Activated CD4-positive, CD25-positive, alpha-beta regulatory T cell treated with anti-CD3 and anti-CD28 coated beads, Interleukin-2, amount 50 U/mL, for 72 hours (primary cell): Measurements from ENCODE around the gene GALNT16.
"Not testable (repeated sequence)": the region's sequence is repeated elsewhere in the genome, so short reads cannot be mapped to it uniquely, and the experiment has no call there.

Experiments
- DNase-seq: peaks from one replicate; pipeline ENCODE4 v3.0.0; 2021

Gene GALNT16

GRCh38 chr14:69370061-69370460 lies 110.1 kb downstream of the GALNT16 start:
- DNase-seq: no peak

- DNase-seq: no peak
Measured at GRCh38 chr14:69372146-69372545, 112.2 kb downstream of the GALNT16 start.

- DNase-seq: no peak
Measured at GRCh38 chr14:69373104-69373503, 113.1 kb downstream of the GALNT16 start.

- no peak for DNase-seq
Measured at GRCh38 chr14:69374235-69374634, 114.3 kb downstream of the GALNT16 start.

GRCh38 chr14:69375182-69375581 lies 115.2 kb downstream of the GALNT16 start:
- no peak for DNase-seq

GRCh38 chr14:69375722-69376121 lies 115.8 kb downstream of the GALNT16 start:
- no peak for DNase-seq

- no peak for DNase-seq
Measured at GRCh38 chr14:69376439-69376838, 116.5 kb downstream of the GALNT16 start.

- no peak for DNase-seq
Measured at GRCh38 chr14:69378274-69378673, 118.3 kb downstream of the GALNT16 start.

- no peak for DNase-seq
Measured at GRCh38 chr14:69387311-69387710, 127.4 kb downstream of the GALNT16 start.

- DNase-seq: not testable (repeated sequence)
Measured at GRCh38 chr14:69391400-69391799, 131.4 kb downstream of the GALNT16 start.

GRCh38 chr14:69392481-69392880 lies 132.5 kb downstream of the GALNT16 start:
- DNase-seq: no peak

- no peak for DNase-seq
Measured at GRCh38 chr14:69395929-69396328, 136.0 kb downstream of the GALNT16 start.

- DNase-seq: peak; percentile 90
Measured at GRCh38 chr14:69398053-69398817, 138.3 kb downstream of the GALNT16 start, which contains the start of the genes ERH and SLC39A9. TSS of gene ERH (minus strand) at chr14:69398299. CDS start at chr14:69398233, 66 bp downstream. TSS of gene SLC39A9 (plus strand) at chr14:69398692. CDS start at chr14:69399370, 678 bp downstream.

- no peak for DNase-seq
Measured at GRCh38 chr14:69398818-69399210, 138.9 kb downstream of the GALNT16 start.

GRCh38 chr14:69399750-69400149 lies 139.8 kb downstream of the GALNT16 start:
- no peak for DNase-seq

- no peak for DNase-seq
Measured at GRCh38 chr14:69400154-69400553, 140.2 kb downstream of the GALNT16 start.

- no peak for DNase-seq
Measured at GRCh38 chr14:69401841-69402240, 141.9 kb downstream of the GALNT16 start.

- no peak for DNase-seq
Measured at GRCh38 chr14:69404478-69404877, 144.5 kb downstream of the GALNT16 start.

- no peak for DNase-seq
Measured at GRCh38 chr14:69404883-69405282, 144.9 kb downstream of the GALNT16 start.

GRCh38 chr14:69405762-69406161 lies 145.8 kb downstream of the GALNT16 start:
- DNase-seq: no peak
